ENCODE data around the gene FAM169A. TPM values are rescaled to one million over a fixed set of nuclear protein-coding genes. Genes with fewer than 3 reads are reported as not detected.

The FAM169A gene
- total RNA-seq, 2 experiments from 2014 or later, result 13.3 to 14.7 TPM

DNA sequence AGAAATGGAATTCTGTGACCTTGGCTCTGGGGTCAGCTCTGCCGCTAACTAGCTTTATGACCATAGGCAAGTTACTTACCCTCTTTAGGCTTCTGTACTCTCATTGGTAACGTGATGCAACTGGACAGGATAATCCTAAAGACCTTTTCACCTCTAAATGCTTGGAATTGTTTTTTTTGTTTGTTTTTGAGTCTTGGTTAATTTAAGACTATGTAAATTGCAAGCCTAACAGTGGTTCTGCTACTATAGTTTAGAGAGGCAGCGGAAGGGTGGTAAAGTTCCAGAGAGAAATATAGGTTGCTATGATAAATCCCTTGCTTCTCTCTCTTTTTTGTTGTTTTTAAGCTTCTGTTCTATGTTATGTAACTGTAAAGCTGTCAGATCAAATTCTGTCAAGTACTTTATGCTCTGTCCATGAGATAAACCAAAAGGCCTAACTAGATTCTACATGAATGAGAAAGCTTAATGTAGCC lies 17.6 kb downstream of the FAM169A start:
- no peaks in the 10 kb centered on the region for H3K27me3 Mint-ChIP-seq
- no peaks in the 10 kb centered on the region for H3K9me3 Mint-ChIP-seq
- H3K36me3 Mint-ChIP-seq (ENCODE audit: low read depth), result no peaks in the 10 kb centered on the region
- peaks cover 10% of the 10 kb centered on the region for H3K4me1 ChIP-seq (ENCODE audit: insufficient read depth, low read length)
- intact Hi-C loops (cut with DNase I, micrococcal nuclease), result no loop called here
- no peak overlapping the region for H3K27ac Mint-ChIP-seq
- no peak overlapping the region for H3K4me3 Mint-ChIP-seq
- POLR2A ChIA-PET, result no interaction called here
- H3K27ac ChIP-seq (ENCODE audit: low read depth in 1 of 2, low read length in 2 of 2), result no peak overlapping the region
- CTCF ChIA-PET, result interaction anchor here (1.0 kb wide), 1 partner anchor 10 kb away, joined by 8 read pairs; no protein-coding TSS in a partner anchor
- H3K27me3 ChIP-seq (ENCODE audit: control insufficient read depth in 1 of 2, insufficient read depth in 2 of 2, low read length in 2 of 2), result no peaks in the 10 kb centered on the region
- no peaks in the 10 kb centered on the region for H3K36me3 ChIP-seq (ENCODE audit: insufficient read depth, low read length)
- no peak for DNase-seq
- no peaks in the 10 kb centered on the region for H3K9me3 ChIP-seq (ENCODE audit: control insufficient read depth in 1 of 2, insufficient read depth in 1 of 2, low read length in 2 of 2)
- H3K4me1 Mint-ChIP-seq (ENCODE audit: low read depth), result peaks cover 55% of the 10 kb centered on the region
- no peak overlapping the region for H3K4me3 ChIP-seq (ENCODE audit: low read length)
- TF ChIP-seq, protein P1, sequence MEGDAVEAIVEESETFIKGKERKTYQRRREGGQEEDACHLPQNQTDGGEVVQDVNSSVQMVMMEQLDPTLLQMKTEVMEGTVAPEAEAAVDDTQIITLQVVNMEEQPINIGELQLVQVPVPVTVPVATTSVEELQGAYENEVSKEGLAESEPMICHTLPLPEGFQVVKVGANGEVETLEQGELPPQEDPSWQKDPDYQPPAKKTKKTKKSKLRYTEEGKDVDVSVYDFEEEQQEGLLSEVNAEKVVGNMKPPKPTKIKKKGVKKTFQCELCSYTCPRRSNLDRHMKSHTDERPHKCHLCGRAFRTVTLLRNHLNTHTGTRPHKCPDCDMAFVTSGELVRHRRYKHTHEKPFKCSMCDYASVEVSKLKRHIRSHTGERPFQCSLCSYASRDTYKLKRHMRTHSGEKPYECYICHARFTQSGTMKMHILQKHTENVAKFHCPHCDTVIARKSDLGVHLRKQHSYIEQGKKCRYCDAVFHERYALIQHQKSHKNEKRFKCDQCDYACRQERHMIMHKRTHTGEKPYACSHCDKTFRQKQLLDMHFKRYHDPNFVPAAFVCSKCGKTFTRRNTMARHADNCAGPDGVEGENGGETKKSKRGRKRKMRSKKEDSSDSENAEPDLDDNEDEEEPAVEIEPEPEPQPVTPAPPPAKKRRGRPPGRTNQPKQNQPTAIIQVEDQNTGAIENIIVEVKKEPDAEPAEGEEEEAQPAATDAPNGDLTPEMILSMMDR (IDR thresholded peaks at IDR 0.05), result no peak
- no peak for ATAC-seq (ENCODE audit: poor library complexity)

DNA sequence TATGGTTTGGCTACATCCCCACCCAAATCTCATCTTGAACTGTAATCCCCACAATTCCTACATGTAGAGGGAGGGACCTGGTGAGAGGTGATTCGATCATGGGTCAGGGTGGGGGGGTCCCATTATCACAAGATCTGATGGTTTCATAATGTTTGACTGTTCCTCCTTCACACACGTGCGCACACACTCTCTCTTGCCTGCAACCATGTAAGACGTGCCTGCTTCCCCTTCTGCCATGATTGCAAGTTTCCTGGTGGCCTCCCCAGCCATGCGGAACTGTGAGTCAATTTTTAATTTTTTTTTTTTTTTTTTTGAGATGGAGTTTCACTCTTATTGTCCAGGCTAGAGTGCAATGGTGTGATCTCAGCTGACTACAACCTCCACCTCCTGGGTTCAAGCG lies 27.0 kb downstream of the FAM169A start:
- H3K27ac Mint-ChIP-seq, result no peak overlapping the region
- CTCF ChIA-PET, result no interaction called here

DNA sequence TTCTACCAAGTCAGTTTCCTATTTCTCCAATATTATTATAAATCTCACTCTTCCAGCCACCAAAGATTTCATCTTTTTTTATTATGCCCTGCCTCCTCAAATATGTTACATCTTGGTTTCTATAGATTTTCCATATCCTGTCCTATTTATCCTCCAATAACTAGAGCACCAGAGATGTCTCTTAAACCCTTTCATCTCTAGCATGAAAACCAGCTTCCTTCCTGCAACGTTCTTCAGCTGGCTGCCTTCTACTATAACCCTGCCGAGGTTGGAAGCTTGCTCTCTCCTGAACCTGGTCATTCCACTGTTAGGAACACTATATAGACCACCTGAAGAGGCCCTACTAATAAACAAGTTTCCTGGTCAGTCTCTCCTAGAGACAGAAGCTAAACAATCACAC lies 27.9 kb downstream of the FAM169A start:
- no peaks in the 10 kb centered on the region for H3K27me3 ChIP-seq (ENCODE audit: control insufficient read depth in 1 of 2, insufficient read depth in 2 of 2, low read length in 2 of 2)
- no peaks in the 10 kb centered on the region for H3K36me3 ChIP-seq (ENCODE audit: insufficient read depth, low read length)
- ChIA-PET CTCF (no interaction called here), POLR2A (interaction anchor here (0.9 kb wide), 1 partner anchor 27 kb away, joined by 4 read pairs; no protein-coding TSS in a partner anchor)
- H3K27ac ChIP-seq (ENCODE audit: low read depth in 1 of 2, low read length in 2 of 2), result no peak overlapping the region
- no peaks in the 10 kb centered on the region for H3K9me3 ChIP-seq (ENCODE audit: control insufficient read depth in 1 of 2, insufficient read depth in 1 of 2, low read length in 2 of 2)
- H3K4me3 ChIP-seq (ENCODE audit: low read length), result no peak overlapping the region
- ATAC-seq (ENCODE audit: poor library complexity) (no peak), DNase-seq (no peak)
- no peaks in the 10 kb centered on the region for H3K9me3 Mint-ChIP-seq
- H3K27me3 Mint-ChIP-seq, result no peaks in the 10 kb centered on the region
- peaks cover 58% of the 10 kb centered on the region for H3K36me3 Mint-ChIP-seq (ENCODE audit: low read depth)
- intact Hi-C loops (cut with DNase I, micrococcal nuclease), result no loop called here
- TF ChIP-seq, protein P1 (IDR thresholded peaks at IDR 0.05), result no peak
- no peak overlapping the region for H3K4me3 Mint-ChIP-seq
- H3K4me1 Mint-ChIP-seq (ENCODE audit: low read depth), result peaks cover 14% of the 10 kb centered on the region
- H3K27ac Mint-ChIP-seq, result no peak overlapping the region
- no peaks in the 10 kb centered on the region for H3K4me1 ChIP-seq (ENCODE audit: insufficient read depth, low read length)

More for the DNA sequence above, 27.0 kb downstream of the FAM169A start:
- Mint-ChIP-seq H3K27me3 (no peaks in the 10 kb centered on the region), H3K4me1 (ENCODE audit: low read depth) (peaks cover 14% of the 10 kb centered on the region), H3K9me3 (no peaks in the 10 kb centered on the region), H3K4me3 (no peak overlapping the region), H3K36me3 (ENCODE audit: low read depth) (peaks cover 49% of the 10 kb centered on the region)
- Histone ChIP-seq H3K4me1 (ENCODE audit: insufficient read depth, low read length) (no peaks in the 10 kb centered on the region), H3K27ac (ENCODE audit: low read depth in 1 of 2, low read length in 2 of 2) (no peak overlapping the region), H3K36me3 (ENCODE audit: insufficient read depth, low read length) (no peaks in the 10 kb centered on the region), H3K27me3 (ENCODE audit: control insufficient read depth in 1 of 2, insufficient read depth in 2 of 2, low read length in 2 of 2) (no peaks in the 10 kb centered on the region), H3K4me3 (ENCODE audit: low read length) (no peak overlapping the region), H3K9me3 (ENCODE audit: control insufficient read depth in 1 of 2, insufficient read depth in 1 of 2, low read length in 2 of 2) (no peaks in the 10 kb centered on the region)
- POLR2A ChIA-PET, result interaction anchor here (0.9 kb wide), 1 partner anchor 26 kb away, joined by 4 read pairs; no protein-coding TSS in a partner anchor
- intact Hi-C loops (cut with DNase I, micrococcal nuclease), result no loop called here
- TF ChIP-seq, protein P1 (IDR thresholded peaks at IDR 0.05), result no peak
- DNase-seq (no peak), ATAC-seq (ENCODE audit: poor library complexity) (no peak)
